ENCODE results near the gene NUMBL.

DNA sequence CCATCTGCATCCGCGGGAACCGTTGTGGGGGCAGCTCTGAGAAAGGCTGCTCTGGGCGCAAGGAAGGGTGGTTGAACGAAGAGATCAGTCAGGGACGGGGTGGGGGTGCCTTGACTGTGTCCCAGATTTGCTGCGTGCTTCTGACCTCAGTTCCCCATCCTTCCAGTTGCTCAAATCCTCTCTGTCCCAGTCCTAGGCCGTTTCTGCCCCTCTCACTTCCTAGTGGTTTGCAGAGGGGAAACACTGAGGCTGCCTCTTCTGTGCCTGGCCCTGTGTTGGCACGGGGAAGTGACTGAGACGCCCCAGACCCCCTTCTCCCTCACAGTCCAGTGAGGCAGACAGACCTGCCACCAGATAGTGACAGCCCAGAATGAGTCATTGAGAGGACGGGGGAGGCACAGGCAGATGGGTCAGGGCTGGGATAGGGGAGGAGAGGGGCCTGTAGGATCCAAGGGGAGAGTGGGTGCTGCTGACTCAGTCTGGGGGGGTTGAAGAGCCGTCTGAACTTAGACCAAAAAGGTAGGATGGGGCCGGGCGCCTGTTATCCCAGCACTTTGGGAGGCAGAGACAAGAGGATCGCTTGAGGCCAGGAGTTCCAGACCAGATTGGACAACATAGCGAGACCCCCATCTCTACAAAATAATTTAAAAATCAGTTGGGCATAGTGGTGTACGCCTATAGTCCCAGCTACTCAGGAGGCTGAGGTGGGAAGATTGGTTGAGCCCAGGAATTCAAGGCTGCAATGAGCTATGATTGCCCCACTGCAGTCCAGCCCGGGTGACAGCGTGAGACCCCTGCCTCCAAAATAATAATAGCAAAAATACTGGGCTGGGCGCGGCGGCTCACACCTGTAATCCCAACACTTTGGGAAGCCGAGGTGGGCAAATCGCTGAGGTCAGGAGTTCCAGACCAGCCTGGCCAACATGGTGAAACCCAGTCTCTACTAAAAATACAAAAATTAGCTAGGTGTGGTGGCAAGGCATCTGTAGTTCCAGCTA, 26.5 kb downstream of the NUMBL start:
- TF ChIP-seq EZH2 (IDR thresholded peaks at IDR 0.05; ENCODE audit: insufficient read depth, poor library complexity, severe bottlenecking), result no peak
- no peak for TF ChIP-seq EZH2phosphoT487 (IDR thresholded peaks at IDR 0.05; ENCODE audit: insufficient read depth, low read depth)

Data from GM23248 (cell line).